ENCODE results near the gene SNX17. TPM values are rescaled to one million over a fixed set of nuclear protein-coding genes. Genes with fewer than 3 reads are reported as not detected.

The SNX17 gene, protein sequence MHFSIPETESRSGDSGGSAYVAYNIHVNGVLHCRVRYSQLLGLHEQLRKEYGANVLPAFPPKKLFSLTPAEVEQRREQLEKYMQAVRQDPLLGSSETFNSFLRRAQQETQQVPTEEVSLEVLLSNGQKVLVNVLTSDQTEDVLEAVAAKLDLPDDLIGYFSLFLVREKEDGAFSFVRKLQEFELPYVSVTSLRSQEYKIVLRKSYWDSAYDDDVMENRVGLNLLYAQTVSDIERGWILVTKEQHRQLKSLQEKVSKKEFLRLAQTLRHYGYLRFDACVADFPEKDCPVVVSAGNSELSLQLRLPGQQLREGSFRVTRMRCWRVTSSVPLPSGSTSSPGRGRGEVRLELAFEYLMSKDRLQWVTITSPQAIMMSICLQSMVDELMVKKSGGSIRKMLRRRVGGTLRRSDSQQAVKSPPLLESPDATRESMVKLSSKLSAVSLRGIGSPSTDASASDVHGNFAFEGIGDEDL
- total RNA-seq: 117 and 120 TPM in 2 replicates

GRCh38 chr2:27370026-27370815 lies at the start of gene SNX17, which contains the start of gene EIF2B4:
SNX17 (plus strand) TSS chr2:27370616; CDS start chr2:27370744, 128 bp downstream.
EIF2B4 (minus strand) TSS chr2:27370338; CDS start chr2:27370314, 24 bp downstream.
- Mint-ChIP-seq H3K27me3 (ENCODE audit: low read depth) (no peaks in the 10 kb centered on the region), H3K9me3 (no peaks in the 10 kb centered on the region), H3K4me3 (ENCODE audit: low read depth) (peak within 1 kb of the TSS; percentile 90), H3K36me3 (ENCODE audit: low read depth) (peaks cover 78% of the 10 kb centered on the region), H3K27ac (peak within 1 kb of the TSS; percentile 97), H3K4me1 (ENCODE audit: low read depth) (peaks cover 23% of the 10 kb centered on the region)
- DNase-seq (ENCODE audit: low spot score): peak; percentile 100
- intact Hi-C loops (cut with micrococcal nuclease): loop anchor here (1.0 to 5.0 kb wide), 8 partner anchors 10 to 288 kb away; partner anchors contain the start of genes ATRAID, GTF3C2, MPV17 and NRBP1

- peak overlapping the region; percentile 99 for H3K4me3 Mint-ChIP-seq (ENCODE audit: low read depth)
- H3K9me3 Mint-ChIP-seq: no peaks in the 10 kb centered on the region
- peaks cover 5% of the 10 kb centered on the region for H3K36me3 Mint-ChIP-seq (ENCODE audit: low read depth)
- intact Hi-C loops (cut with micrococcal nuclease): no loop called here
- no peak for DNase-seq (ENCODE audit: low spot score)
- no peak overlapping the region for H3K27ac Mint-ChIP-seq
- H3K27me3 Mint-ChIP-seq (ENCODE audit: low read depth): no peaks in the 10 kb centered on the region
- peaks cover 17% of the 10 kb centered on the region for H3K4me1 Mint-ChIP-seq (ENCODE audit: low read depth)
Observed at GRCh38 chr2:27320958-27321543, 49.4 kb upstream of the SNX17 start.

DNA sequence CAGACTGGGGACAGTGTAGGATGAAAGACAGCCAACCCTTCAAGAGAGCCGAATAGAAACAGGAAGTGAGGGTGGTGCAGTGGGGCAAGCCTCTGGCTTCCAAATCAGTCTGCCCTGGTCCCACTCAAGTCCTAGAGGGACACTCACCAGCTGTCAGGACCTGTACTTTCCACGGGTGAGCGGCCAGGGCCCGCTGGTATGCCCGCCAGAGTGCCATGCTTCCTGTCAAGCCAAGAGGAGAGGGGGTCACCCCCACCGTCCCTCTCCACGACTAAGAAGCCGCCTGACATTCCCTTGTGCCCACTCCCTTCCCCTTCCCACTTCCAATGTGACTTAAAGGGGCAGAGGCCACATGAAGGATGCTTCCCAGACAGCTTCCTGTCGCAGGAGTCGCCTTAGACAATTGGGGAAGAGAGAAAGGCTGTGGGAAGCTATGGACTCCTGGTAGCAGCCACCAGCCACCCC lies 48.1 kb upstream of the SNX17 start:
- intact Hi-C loops (cut with micrococcal nuclease): loop anchor here (2.0 kb wide), 2 partner anchors 34 to 48 kb away; partner anchors contain the start of genes EIF2B4, GTF3C2 and SNX17
- H3K9me3 Mint-ChIP-seq: no peaks in the 10 kb centered on the region
- peaks cover 17% of the 10 kb centered on the region for H3K4me1 Mint-ChIP-seq (ENCODE audit: low read depth)
- DNase-seq (ENCODE audit: low spot score): no peak
- H3K4me3 Mint-ChIP-seq (ENCODE audit: low read depth): peak overlapping the region; percentile 99
- peaks cover 17% of the 10 kb centered on the region for H3K36me3 Mint-ChIP-seq (ENCODE audit: low read depth)
- no peaks in the 10 kb centered on the region for H3K27me3 Mint-ChIP-seq (ENCODE audit: low read depth)
- peak overlapping the region; percentile 92 for H3K27ac Mint-ChIP-seq

DNA sequence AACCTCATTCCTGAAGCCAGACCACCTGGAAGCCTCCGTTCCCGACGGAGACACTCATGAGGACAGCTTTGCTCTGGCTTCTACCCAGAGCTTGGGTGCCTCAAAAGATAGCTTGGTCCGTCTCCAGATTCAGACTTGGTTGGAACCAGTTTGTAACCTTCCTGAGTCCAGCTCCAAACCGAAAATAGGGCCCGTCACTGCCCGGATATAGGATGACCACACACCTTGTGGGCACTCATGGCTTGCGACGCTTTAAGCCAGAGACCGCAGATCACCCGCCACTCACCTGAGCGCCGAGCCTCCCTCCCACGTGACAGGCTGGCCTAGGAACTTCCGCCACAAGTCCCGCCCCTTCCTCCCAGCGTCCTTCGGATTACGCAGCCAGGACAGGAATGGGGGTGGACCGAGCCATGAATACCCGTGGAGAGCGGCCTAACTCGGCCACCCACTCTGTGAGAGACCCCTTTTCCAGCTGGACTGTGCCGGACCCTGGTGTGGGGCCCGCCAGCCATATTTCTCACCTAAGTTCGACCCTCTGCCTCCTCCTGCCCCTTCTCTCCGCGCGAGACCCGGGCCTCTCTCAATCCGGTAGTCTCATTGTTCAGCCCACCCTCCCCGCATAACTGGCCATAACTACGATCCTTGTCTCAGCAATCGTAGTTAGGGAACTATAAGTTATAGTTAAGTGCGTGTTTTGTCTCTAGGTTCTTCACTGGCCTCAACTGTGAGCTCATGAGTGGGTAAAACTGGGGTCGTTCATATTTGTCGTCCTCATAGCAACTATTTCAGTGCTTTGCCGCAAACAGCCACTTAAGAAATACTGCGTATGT lies 47.4 kb upstream of the SNX17 start, which contains the start of gene MPV17:
Gene MPV17 (minus strand): TSS at position 332 of the 830 bp plus-strand sequence. CDS start 580 bp downstream, outside the sequence.
- H3K27me3 Mint-ChIP-seq (ENCODE audit: low read depth): no peaks in the 10 kb centered on the region
- H3K36me3 Mint-ChIP-seq (ENCODE audit: low read depth): peaks cover 20% of the 10 kb centered on the region
- peaks cover 17% of the 10 kb centered on the region for H3K4me1 Mint-ChIP-seq (ENCODE audit: low read depth)
- H3K4me3 Mint-ChIP-seq (ENCODE audit: low read depth): peak within 1 kb of the TSS; percentile 99
- peak within 1 kb of the TSS; percentile 92 for H3K27ac Mint-ChIP-seq
- intact Hi-C loops (cut with micrococcal nuclease): loop anchor here (2.0 kb wide), 2 partner anchors 34 to 48 kb away; partner anchors contain the start of genes EIF2B4, GTF3C2 and SNX17
- H3K9me3 Mint-ChIP-seq: no peaks in the 10 kb centered on the region
- peak; percentile 84 for DNase-seq (ENCODE audit: low spot score)

DNA sequence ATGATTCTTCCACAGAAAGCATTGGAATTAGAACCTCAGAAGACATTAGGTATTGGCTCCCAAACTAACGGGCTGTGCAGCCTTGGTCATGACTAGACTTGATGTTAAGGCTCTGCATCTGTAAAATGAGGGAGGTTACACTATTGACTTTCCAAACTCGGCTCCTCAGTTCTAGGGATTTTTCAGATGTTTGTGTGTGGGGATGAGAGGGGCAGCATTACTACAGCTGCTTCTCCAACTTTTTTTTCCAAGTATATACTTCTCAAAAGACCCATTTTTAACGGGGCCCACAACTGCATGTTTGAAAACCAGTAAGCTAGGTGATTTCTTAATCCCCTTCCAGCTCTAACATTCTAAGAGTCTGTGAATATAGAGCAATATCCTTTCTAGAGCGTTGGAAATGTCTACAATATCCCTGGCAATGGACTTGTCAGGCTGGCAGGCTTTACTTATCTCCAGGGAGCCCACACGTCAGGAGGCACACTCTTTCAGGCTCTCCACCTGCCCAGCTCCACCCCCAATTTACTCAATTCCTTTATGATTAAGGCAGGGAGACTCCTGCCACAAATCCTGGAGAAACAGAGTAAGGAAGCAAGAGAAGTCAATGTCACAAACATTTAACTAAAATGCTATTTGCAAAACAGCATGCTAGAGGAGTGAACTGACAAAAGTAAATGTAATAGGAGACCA lies 46.7 kb upstream of the SNX17 start:
- peaks cover 28% of the 10 kb centered on the region for H3K36me3 Mint-ChIP-seq (ENCODE audit: low read depth)
- H3K9me3 Mint-ChIP-seq: no peaks in the 10 kb centered on the region
- no peaks in the 10 kb centered on the region for H3K27me3 Mint-ChIP-seq (ENCODE audit: low read depth)
- peak overlapping the region; percentile 99 for H3K4me3 Mint-ChIP-seq (ENCODE audit: low read depth)
- DNase-seq (ENCODE audit: low spot score): no peak
- H3K4me1 Mint-ChIP-seq (ENCODE audit: low read depth): peaks cover 17% of the 10 kb centered on the region
- intact Hi-C loops (cut with micrococcal nuclease): loop anchor here (2.0 kb wide), 2 partner anchors 33 to 47 kb away; partner anchors contain the start of genes EIF2B4, GTF3C2 and SNX17
- H3K27ac Mint-ChIP-seq: peak overlapping the region; percentile 92

GRCh38 chr2:27324720-27325119 lies 45.7 kb upstream of the SNX17 start:
- peak overlapping the region; percentile 44 for H3K4me3 Mint-ChIP-seq (ENCODE audit: low read depth)
- DNase-seq (ENCODE audit: low spot score): no peak
- no peaks in the 10 kb centered on the region for H3K27me3 Mint-ChIP-seq (ENCODE audit: low read depth)
- peaks cover 17% of the 10 kb centered on the region for H3K4me1 Mint-ChIP-seq (ENCODE audit: low read depth)
- H3K36me3 Mint-ChIP-seq (ENCODE audit: low read depth): peaks cover 34% of the 10 kb centered on the region
- intact Hi-C loops (cut with micrococcal nuclease): no loop called here
- no peak overlapping the region for H3K27ac Mint-ChIP-seq
- no peaks in the 10 kb centered on the region for H3K9me3 Mint-ChIP-seq

GRCh38 chr2:27335311-27335710 lies 35.1 kb upstream of the SNX17 start:
- Mint-ChIP-seq H3K36me3 (ENCODE audit: low read depth) (peaks cover 56% of the 10 kb centered on the region), H3K9me3 (no peaks in the 10 kb centered on the region), H3K27me3 (ENCODE audit: low read depth) (no peaks in the 10 kb centered on the region), H3K4me3 (ENCODE audit: low read depth) (no peak overlapping the region), H3K4me1 (ENCODE audit: low read depth) (no peaks in the 10 kb centered on the region), H3K27ac (no peak overlapping the region)
- intact Hi-C loops (cut with micrococcal nuclease): no loop called here
- DNase-seq (ENCODE audit: low spot score): no peak

DNA sequence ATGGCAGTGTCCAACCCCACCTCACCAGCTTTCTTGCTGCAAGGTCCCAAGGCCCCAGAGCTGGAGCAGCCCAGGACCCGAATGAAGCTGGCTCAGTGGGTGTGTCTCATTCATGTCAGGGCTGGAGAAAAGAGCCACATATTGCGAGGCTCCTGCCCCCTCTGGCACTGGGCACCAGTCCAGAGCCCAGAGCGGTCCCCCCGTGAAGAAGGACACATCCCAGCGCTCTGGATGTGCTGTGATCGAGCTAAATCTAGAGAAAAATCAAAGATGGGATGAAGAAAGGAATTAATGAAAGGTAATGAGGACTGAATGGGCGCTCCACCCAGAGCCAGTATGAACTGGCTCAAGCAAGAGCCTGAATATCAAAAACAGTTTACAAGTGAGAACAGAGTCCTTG lies 34.2 kb upstream of the SNX17 start:
- intact Hi-C loops (cut with micrococcal nuclease): no loop called here
- Mint-ChIP-seq H3K9me3 (no peaks in the 10 kb centered on the region), H3K36me3 (ENCODE audit: low read depth) (peaks cover 57% of the 10 kb centered on the region), H3K4me1 (ENCODE audit: low read depth) (no peaks in the 10 kb centered on the region), H3K27ac (no peak overlapping the region), H3K27me3 (ENCODE audit: low read depth) (no peaks in the 10 kb centered on the region), H3K4me3 (ENCODE audit: low read depth) (no peak overlapping the region)
- DNase-seq (ENCODE audit: low spot score): no peak

GRCh38 chr2:27347641-27348040 lies 22.8 kb upstream of the SNX17 start:
- no peak overlapping the region for H3K4me3 Mint-ChIP-seq (ENCODE audit: low read depth)
- H3K27ac Mint-ChIP-seq: no peak overlapping the region
- peaks cover 17% of the 10 kb centered on the region for H3K4me1 Mint-ChIP-seq (ENCODE audit: low read depth)
- DNase-seq (ENCODE audit: low spot score): no peak
- H3K9me3 Mint-ChIP-seq: no peaks in the 10 kb centered on the region
- no peaks in the 10 kb centered on the region for H3K27me3 Mint-ChIP-seq (ENCODE audit: low read depth)
- peaks cover 37% of the 10 kb centered on the region for H3K36me3 Mint-ChIP-seq (ENCODE audit: low read depth)
- intact Hi-C loops (cut with micrococcal nuclease): no loop called here

DNA sequence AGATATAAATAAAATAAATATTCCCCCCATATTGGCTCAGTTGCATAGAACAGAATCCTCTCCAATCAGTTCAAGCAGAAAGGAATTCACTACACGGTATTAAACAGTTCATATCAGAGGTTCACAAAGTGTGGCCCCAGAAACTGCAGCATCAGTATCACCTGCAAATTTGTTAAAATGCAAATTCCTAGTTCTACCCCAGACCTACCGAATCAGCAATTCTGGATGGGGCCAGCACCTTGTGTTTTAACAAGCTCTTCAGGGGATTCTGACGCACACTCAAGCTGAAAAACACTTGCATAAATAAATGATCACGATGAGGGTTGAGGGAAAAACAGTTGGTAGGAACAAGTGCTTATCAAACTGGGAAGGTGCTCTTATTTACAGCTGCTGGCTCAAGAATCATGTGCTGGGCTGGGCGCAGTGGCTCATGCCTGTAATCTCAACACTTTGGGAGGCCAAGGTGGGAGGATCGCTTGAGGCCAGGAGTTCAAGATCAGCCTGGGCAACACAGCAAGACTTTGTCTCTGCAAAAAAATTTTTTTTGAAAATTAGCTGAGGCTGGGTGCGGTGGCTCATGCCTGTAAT lies 20.2 kb upstream of the SNX17 start:
- Mint-ChIP-seq H3K27ac (no peak overlapping the region), H3K4me3 (ENCODE audit: low read depth) (no peak overlapping the region), H3K4me1 (ENCODE audit: low read depth) (peaks cover 25% of the 10 kb centered on the region), H3K27me3 (ENCODE audit: low read depth) (no peaks in the 10 kb centered on the region), H3K36me3 (ENCODE audit: low read depth) (peaks cover 27% of the 10 kb centered on the region), H3K9me3 (no peaks in the 10 kb centered on the region)
- DNase-seq (ENCODE audit: low spot score): no peak
- intact Hi-C loops (cut with micrococcal nuclease): no loop called here
